ENCODE data around the gene GCK. TPM values are rescaled to one million over a fixed set of nuclear protein-coding genes. Genes with fewer than 3 reads are reported as not detected.

GCK gene
- total RNA-seq, 1 experiment from 2014 or later = not detected

DNA sequence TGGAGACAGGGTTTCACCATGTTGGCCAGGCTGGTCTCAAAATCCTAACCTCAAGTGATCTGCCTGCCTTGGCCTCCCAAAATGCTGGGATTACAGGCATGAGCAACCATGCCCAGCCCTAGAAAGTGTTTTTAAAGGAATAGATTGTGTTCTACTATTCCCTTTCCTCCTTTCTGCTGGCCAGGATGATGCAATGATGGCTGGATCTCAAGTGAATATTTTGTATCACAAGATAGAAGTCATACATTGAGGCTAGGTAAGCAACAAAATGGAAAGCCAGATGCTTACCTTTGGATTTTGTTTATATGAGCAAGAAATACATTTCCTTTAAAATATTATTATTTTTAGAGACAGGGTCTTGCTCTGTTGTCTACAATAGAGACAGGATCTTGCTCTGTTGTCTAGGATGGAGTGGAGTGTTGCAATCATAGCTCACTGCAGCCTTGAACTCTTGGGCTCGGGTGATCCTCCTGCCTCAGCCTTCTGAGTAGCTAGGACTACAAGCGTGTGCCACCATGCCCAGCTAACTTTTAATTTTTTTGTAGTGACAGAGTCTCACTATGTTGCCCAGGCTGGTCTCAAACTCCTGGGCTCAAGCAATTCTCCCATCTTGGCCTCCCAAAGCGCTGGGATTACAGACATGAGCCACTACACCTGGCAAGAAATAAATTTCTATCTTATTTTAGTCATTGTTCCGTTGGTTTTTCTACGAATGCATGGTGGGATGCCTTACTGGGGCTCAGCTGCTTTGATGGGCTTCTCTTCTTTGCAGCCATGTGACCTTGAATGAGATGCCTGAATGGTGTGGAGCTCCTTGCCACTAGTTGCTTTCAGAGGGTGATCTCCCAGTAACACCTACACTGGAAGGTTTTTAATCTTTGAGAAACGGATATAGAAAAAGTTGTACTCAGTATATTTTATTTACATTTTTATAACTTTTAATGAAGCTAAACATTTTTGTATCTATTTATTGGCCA is 90.9 kb downstream of the GCK start:
- H3K4me1 Mint-ChIP-seq (ENCODE audit: low read depth, unreplicated experiment) = no peaks in the 10 kb centered on the region
- peaks cover 38% of the 10 kb centered on the region for H3K27me3 Mint-ChIP-seq (ENCODE audit: unreplicated experiment)
- DNase-seq = no peak
- H3K4me3 Mint-ChIP-seq (ENCODE audit: low read depth, unreplicated experiment) = no peak overlapping the region
- H3K27ac Mint-ChIP-seq (ENCODE audit: unreplicated experiment) = no peak overlapping the region
- no peaks in the 10 kb centered on the region for H3K36me3 Mint-ChIP-seq (ENCODE audit: insufficient read depth, unreplicated experiment)
- BruUV-seq (replicated peaks) = no TSS peak
- H3K9me3 Mint-ChIP-seq (ENCODE audit: low read depth, unreplicated experiment) = no peaks in the 10 kb centered on the region
- CTCF ChIA-PET = interaction anchor here (0.6 to 1.4 kb wide), 4 partner anchors 9 to 45 kb away, joined by 3 to 5 read pairs (median 4); no protein-coding TSS in a partner anchor
- TF ChIP-seq, protein P1, sequence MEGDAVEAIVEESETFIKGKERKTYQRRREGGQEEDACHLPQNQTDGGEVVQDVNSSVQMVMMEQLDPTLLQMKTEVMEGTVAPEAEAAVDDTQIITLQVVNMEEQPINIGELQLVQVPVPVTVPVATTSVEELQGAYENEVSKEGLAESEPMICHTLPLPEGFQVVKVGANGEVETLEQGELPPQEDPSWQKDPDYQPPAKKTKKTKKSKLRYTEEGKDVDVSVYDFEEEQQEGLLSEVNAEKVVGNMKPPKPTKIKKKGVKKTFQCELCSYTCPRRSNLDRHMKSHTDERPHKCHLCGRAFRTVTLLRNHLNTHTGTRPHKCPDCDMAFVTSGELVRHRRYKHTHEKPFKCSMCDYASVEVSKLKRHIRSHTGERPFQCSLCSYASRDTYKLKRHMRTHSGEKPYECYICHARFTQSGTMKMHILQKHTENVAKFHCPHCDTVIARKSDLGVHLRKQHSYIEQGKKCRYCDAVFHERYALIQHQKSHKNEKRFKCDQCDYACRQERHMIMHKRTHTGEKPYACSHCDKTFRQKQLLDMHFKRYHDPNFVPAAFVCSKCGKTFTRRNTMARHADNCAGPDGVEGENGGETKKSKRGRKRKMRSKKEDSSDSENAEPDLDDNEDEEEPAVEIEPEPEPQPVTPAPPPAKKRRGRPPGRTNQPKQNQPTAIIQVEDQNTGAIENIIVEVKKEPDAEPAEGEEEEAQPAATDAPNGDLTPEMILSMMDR (IDR thresholded peaks at IDR 0.05; ENCODE audit: unreplicated experiment) = no peak
- intact Hi-C loops (cut with micrococcal nuclease; ENCODE audit: unreplicated experiment) = no loop called here

DNA sequence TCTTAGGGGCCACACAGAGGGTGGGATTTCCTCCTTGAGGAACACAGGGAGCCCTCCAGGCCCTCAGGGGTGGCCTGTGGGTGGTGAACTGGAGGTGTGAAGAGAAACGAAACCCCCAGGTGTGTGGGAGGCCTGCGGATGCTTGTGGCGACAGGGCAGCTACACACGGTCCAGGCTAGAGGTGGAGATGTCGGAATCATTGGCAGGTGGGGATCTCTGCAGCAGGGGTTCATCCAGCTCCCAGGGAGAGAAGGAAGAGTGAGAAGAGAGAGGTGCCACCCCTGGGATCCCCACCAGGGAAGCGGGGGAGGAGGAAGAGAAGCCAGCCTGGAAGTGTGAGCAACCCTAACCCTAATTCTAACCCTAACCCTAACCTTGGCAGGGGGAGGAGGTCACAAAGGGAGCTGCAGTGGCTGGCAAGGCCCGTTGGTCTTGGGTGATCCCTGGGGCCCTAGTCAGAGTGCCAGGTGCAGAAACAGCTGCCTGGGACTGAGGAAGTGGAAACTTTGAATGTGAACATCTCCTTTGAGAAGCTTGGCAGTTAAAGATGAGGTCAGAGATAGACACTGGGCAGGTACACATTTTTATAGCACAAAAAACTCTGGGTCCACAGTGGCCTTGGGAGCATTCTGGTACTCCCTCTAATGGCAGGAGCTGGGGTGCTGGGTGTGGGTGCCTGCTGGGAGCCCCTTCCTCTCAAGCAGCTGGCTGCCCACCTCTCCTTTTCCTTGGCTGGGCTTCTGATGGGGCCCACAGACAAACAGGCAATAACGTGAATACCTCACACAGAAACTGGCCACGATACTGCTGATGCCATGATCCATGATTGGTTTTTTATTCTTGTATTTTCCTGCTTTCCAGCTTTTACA is 91.9 kb downstream of the GCK start:
- Mint-ChIP-seq H3K27ac (ENCODE audit: unreplicated experiment) (no peak overlapping the region), H3K9me3 (ENCODE audit: low read depth, unreplicated experiment) (no peaks in the 10 kb centered on the region), H3K4me1 (ENCODE audit: low read depth, unreplicated experiment) (no peaks in the 10 kb centered on the region), H3K27me3 (ENCODE audit: unreplicated experiment) (peaks cover 27% of the 10 kb centered on the region), H3K36me3 (ENCODE audit: insufficient read depth, unreplicated experiment) (no peaks in the 10 kb centered on the region), H3K4me3 (ENCODE audit: low read depth, unreplicated experiment) (no peak overlapping the region)
- DNase-seq = no peak
- CTCF ChIA-PET = interaction anchor here (0.6 to 1.3 kb wide), 3 partner anchors 10 to 413 kb away, joined by 3 to 7 read pairs (median 4); no protein-coding TSS in a partner anchor
- intact Hi-C loops (cut with micrococcal nuclease; ENCODE audit: unreplicated experiment) = no loop called here
- BruUV-seq (replicated peaks) = no TSS peak
- TF ChIP-seq, protein P1 (IDR thresholded peaks at IDR 0.05; ENCODE audit: unreplicated experiment) = no peak

DNA sequence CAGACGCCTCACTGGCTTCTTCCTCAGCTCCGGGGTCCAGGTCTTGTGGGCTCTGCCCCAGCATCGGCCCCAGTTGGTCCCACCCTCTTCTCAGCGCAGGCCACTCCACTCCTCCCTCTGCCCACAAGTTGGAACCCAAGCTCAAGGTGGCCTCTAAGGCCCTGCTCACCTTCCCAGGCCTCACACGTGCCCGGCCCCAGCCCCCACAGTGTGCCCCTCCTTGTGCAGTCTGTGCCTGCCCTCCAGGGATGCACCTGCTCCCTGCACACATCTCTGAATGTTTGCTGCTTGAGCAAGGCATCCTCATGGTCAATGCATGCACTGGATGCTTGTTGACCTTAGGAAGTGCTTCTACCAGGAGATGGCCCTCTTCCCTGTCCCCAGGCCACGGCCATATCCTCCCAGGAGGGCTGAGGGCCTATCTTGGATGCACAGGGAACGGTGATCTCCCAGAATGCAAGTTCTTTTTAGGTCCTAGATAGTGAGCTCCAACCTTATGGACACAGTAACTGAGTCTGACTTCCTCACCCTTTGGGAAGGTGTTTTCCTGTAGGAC is 92.8 kb downstream of the GCK start:
- TF ChIP-seq, protein P1 (IDR thresholded peaks at IDR 0.05; ENCODE audit: unreplicated experiment) = no peak
- H3K4me3 Mint-ChIP-seq (ENCODE audit: low read depth, unreplicated experiment) = no peak overlapping the region
- no peak overlapping the region for H3K27ac Mint-ChIP-seq (ENCODE audit: unreplicated experiment)
- H3K9me3 Mint-ChIP-seq (ENCODE audit: low read depth, unreplicated experiment) = no peaks in the 10 kb centered on the region
- intact Hi-C loops (cut with micrococcal nuclease; ENCODE audit: unreplicated experiment) = no loop called here
- no peaks in the 10 kb centered on the region for H3K36me3 Mint-ChIP-seq (ENCODE audit: insufficient read depth, unreplicated experiment)
- H3K4me1 Mint-ChIP-seq (ENCODE audit: low read depth, unreplicated experiment) = no peaks in the 10 kb centered on the region
- no TSS peak for BruUV-seq (replicated peaks)
- DNase-seq = no peak
- CTCF ChIA-PET = interaction anchor here (0.7 kb wide), 1 partner anchor 65 kb away, joined by 6 read pairs; no protein-coding TSS in a partner anchor
- H3K27me3 Mint-ChIP-seq (ENCODE audit: unreplicated experiment) = peaks cover 20% of the 10 kb centered on the region

DNA sequence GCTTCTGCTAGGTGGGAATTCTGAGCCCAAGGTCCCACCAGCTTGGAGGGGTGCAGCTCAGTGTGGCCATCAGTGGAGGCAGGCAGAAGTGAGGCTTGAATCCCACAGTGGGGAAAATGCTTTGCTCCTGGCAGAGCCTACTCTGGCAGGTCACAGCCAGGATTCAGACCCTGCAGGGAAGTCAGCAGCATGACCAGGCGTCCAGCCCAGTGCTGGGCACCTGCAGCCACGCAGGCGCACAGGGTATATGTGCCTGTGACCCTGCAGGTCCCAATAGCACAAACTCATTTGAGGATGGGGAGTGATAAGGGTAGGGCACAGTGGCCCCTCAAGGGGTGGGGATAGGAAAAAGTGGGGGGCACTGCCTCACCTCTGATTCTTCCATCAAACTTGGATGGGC is 93.5 kb downstream of the GCK start:
- Mint-ChIP-seq H3K9me3 (ENCODE audit: low read depth, unreplicated experiment) (no peaks in the 10 kb centered on the region), H3K4me1 (ENCODE audit: low read depth, unreplicated experiment) (no peaks in the 10 kb centered on the region), H3K27me3 (ENCODE audit: unreplicated experiment) (peaks cover 26% of the 10 kb centered on the region), H3K4me3 (ENCODE audit: low read depth, unreplicated experiment) (no peak overlapping the region), H3K27ac (ENCODE audit: unreplicated experiment) (no peak overlapping the region), H3K36me3 (ENCODE audit: insufficient read depth, unreplicated experiment) (no peaks in the 10 kb centered on the region)
- intact Hi-C loops (cut with micrococcal nuclease; ENCODE audit: unreplicated experiment) = no loop called here
- BruUV-seq (replicated peaks) = no TSS peak
- no peak for DNase-seq
- CTCF ChIA-PET = interaction anchor here (0.6 kb wide), 1 partner anchor 30 kb away, joined by 5 read pairs; the partner anchor contains the start of gene PGAM2
- TF ChIP-seq, protein P1 (IDR thresholded peaks at IDR 0.05; ENCODE audit: unreplicated experiment) = no peak

All from Calu3 (cell line).